Thyroid gland (tissue), 4 donors: Measurements from ENCODE around the gene BANF2.

Source experiments
- CTCF ChIP-seq, 6 experiments: fragments of 200-600 bp in 3 of 6; fragments of 450-650 bp in 3 of 6; sonication (generic) in 3 of 6; IDR thresholded peaks; one replicate each; pipeline ENCODE4 v1.5.1; 2016 to 2019; ENCODE audit warnings: antibody characterized with exemption in 6 of 6, mild to moderate bottlenecking in 2 of 6, inconsistent platforms in 1 of 6, moderate library complexity in 1 of 6
- POLR2A ChIP-seq, 2 donors: fragments of 450-650 bp; IDR thresholded peaks; one replicate each; pipeline ENCODE4 v1.6.1; 2017; ENCODE audit warnings: antibody characterized with exemption in 2 of 2, mild to moderate bottlenecking in 2 of 2, moderate library complexity in 1 of 2

- TF ChIP-seq CTCF (IDR thresholded peaks at IDR 0.05) (no peak), POLR2A (IDR thresholded peaks at IDR 0.05) (no peak)
Observed at GRCh38 chr20:17704589-17705317, 5.0 kb downstream of the BANF2 start.
